Measurements from ENCODE around the gene TDRD15. TPM values are rescaled to one million over a fixed set of nuclear protein-coding genes. Genes with fewer than 3 reads are reported as not detected.
A peak's percentile ranks its signal among the peaks of the same experiment; 100 is the strongest.
"Not testable (repeated sequence)": the region's sequence is repeated elsewhere in the genome, so short reads cannot be mapped to it uniquely, and the experiment has no call there.

Gene TDRD15
- total RNA-seq, 1 experiment from 2014 or later, result 2.9 TPM

GRCh38 chr2:21146638-21147037 is 22.9 kb downstream of the TDRD15 start:
- no peaks in the 10 kb centered on the region for H3K79me2 ChIP-seq (ENCODE audit: low read depth)
- no peak overlapping the region for H3K4me2 ChIP-seq
- no peaks in the 10 kb centered on the region for H3K4me1 ChIP-seq (replicated peaks; ENCODE audit: insufficient read depth)
- H3K9me3 ChIP-seq (ENCODE audit: insufficient read depth, low read depth), result no peaks in the 10 kb centered on the region
- CTCF ChIA-PET, result no interaction called here
- POLR2A ChIA-PET (ENCODE audit: unreplicated experiment), result no interaction called here
- H3K27ac ChIP-seq, result no peak overlapping the region
- no peaks in the 10 kb centered on the region for H3K27me3 ChIP-seq (ENCODE audit: insufficient read depth, low read depth)
- no TSS peak for BruUV-seq (replicated peaks)
- H3K9me2 ChIP-seq (ENCODE audit: insufficient read depth), result no peaks in the 10 kb centered on the region
- no peak for TF ChIP-seq CTCF (conservative IDR thresholded peaks at IDR 0.05)
- no peaks in the 10 kb centered on the region for H3K36me3 ChIP-seq (ENCODE audit: low read depth)
- H4K20me1 ChIP-seq (ENCODE audit: insufficient read depth), result no peaks in the 10 kb centered on the region
- no peak overlapping the region for H2AFZ ChIP-seq
- intact Hi-C loops (cut with micrococcal nuclease; ENCODE audit: unreplicated experiment), result no loop called here
- no peak overlapping the region for H3K4me3 ChIP-seq
- no peak for DNase-seq
- no peaks in the 10 kb centered on the region for H3F3A ChIP-seq (ENCODE audit: insufficient read depth, low read depth)

- TF ChIP-seq EZH2 (IDR thresholded peaks at IDR 0.05; ENCODE audit: low read depth), result no peak
- no peak for TF ChIP-seq CTCF (conservative IDR thresholded peaks at IDR 0.05)
- no peaks in the 10 kb centered on the region for H4K20me1 ChIP-seq (ENCODE audit: insufficient read depth)
- no peak overlapping the region for H2AFZ ChIP-seq
- no TSS peak for BruUV-seq (replicated peaks)
- no peak overlapping the region for H3K4me3 ChIP-seq
- no peaks in the 10 kb centered on the region for H3K36me3 ChIP-seq (ENCODE audit: low read depth)
- H3K9me2 ChIP-seq (ENCODE audit: insufficient read depth), result no peaks in the 10 kb centered on the region
- H3K4me1 ChIP-seq (replicated peaks; ENCODE audit: insufficient read depth), result no peaks in the 10 kb centered on the region
- H3K4me2 ChIP-seq, result no peak overlapping the region
- no peaks in the 10 kb centered on the region for H3K27me3 ChIP-seq (ENCODE audit: insufficient read depth, low read depth)
- intact Hi-C loops (cut with micrococcal nuclease; ENCODE audit: unreplicated experiment), result no loop called here
- DNase-seq, result no peak
- no peaks in the 10 kb centered on the region for H3K9me3 ChIP-seq (ENCODE audit: insufficient read depth, low read depth)
- ChIA-PET POLR2A (ENCODE audit: unreplicated experiment) (no interaction called here), CTCF (no interaction called here)
- no peaks in the 10 kb centered on the region for H3K79me2 ChIP-seq (ENCODE audit: low read depth)
- H3F3A ChIP-seq (ENCODE audit: insufficient read depth, low read depth), result no peaks in the 10 kb centered on the region
- no peak overlapping the region for H3K27ac ChIP-seq
These were observed 24.9 kb downstream of the TDRD15 start for GRCh38 chr2:21148718-21149117.

GRCh38 chr2:21151234-21151633 is 27.5 kb downstream of the TDRD15 start:
- H3K27ac ChIP-seq; BruUV-seq (replicated peaks); intact Hi-C loops (cut with micrococcal nuclease; ENCODE audit: unreplicated experiment); H3K9me2 ChIP-seq (ENCODE audit: insufficient read depth); H3F3A ChIP-seq (ENCODE audit: insufficient read depth, low read depth); H3K27me3 ChIP-seq (ENCODE audit: insufficient read depth, low read depth); DNase-seq; H3K36me3 ChIP-seq (ENCODE audit: low read depth); H3K4me2 ChIP-seq; H3K4me3 ChIP-seq; CTCF ChIA-PET; H3K4me1 ChIP-seq (replicated peaks; ENCODE audit: insufficient read depth); H2AFZ ChIP-seq; POLR2A ChIA-PET (ENCODE audit: unreplicated experiment); H4K20me1 ChIP-seq (ENCODE audit: insufficient read depth); H3K79me2 ChIP-seq (ENCODE audit: low read depth); H3K9me3 ChIP-seq (ENCODE audit: insufficient read depth, low read depth): not testable (repeated sequence)

- DNase-seq, result peak; percentile 12 to 74
- no peaks in the 10 kb centered on the region for H3K79me2 ChIP-seq (ENCODE audit: low read depth)
- POLR2A ChIA-PET (ENCODE audit: unreplicated experiment), result no interaction called here
- H3K27me3 ChIP-seq (ENCODE audit: insufficient read depth, low read depth), result no peaks in the 10 kb centered on the region
- H3K9me3 ChIP-seq (ENCODE audit: insufficient read depth, low read depth), result no peaks in the 10 kb centered on the region
- no peak for TF ChIP-seq CTCF (conservative IDR thresholded peaks at IDR 0.05)
- TF ChIP-seq EZH2 (IDR thresholded peaks at IDR 0.05; ENCODE audit: low read depth), result no peak
- no peaks in the 10 kb centered on the region; the same call in 1 of the 2 replicates for H3K4me1 ChIP-seq (replicated peaks; ENCODE audit: insufficient read depth)
- intact Hi-C loops (cut with micrococcal nuclease; ENCODE audit: unreplicated experiment), result no loop called here
- no peaks in the 10 kb centered on the region for H3K9me2 ChIP-seq (ENCODE audit: insufficient read depth)
- no peak overlapping the region for H3K4me3 ChIP-seq
- BruUV-seq (replicated peaks), result no TSS peak
- peak overlapping the region; percentile 36; the same call in 1 of the 2 replicates for H3K4me2 ChIP-seq
- CTCF ChIA-PET, result no interaction called here
- no peaks in the 10 kb centered on the region for H3F3A ChIP-seq (ENCODE audit: insufficient read depth, low read depth)
- H3K27ac ChIP-seq, result no peak overlapping the region
- H2AFZ ChIP-seq, result no peak overlapping the region
- no peaks in the 10 kb centered on the region for H4K20me1 ChIP-seq (ENCODE audit: insufficient read depth)
- H3K36me3 ChIP-seq (ENCODE audit: low read depth), result no peaks in the 10 kb centered on the region
These were observed 31.8 kb downstream of the TDRD15 start for GRCh38 chr2:21155365-21156136.
